Smooth muscle cell (in vitro differentiated cells): ENCODE results near the gene TTLL10. TPM values are rescaled to one million over a fixed set of nuclear protein-coding genes. Genes with fewer than 3 reads are reported as not detected.

Experiments used
- DNase-seq: peaks from one replicate; lab custom pipeline; 2025; ENCODE audit not compliant: unreplicated experiment; lab: John Stamatoyannopoulos, UW
- H2AFZ ChIP-seq: fragments of 200-600 bp; sonication (generic); 2 replicates; pipeline ENCODE4 v1.6.0; 2016; ENCODE audit warnings: antibody characterized with exemption, low read depth, mild to moderate bottlenecking
- H3F3A ChIP-seq: fragments of 200-600 bp; sonication (generic); 2 replicates; pipeline ENCODE4 v1.6.0; 2017; ENCODE audit warnings: antibody characterized with exemption, low read depth
- H3K27ac ChIP-seq: fragments of 200-600 bp; sonication (generic); 2 replicates; pipeline ENCODE4 v1.5.1; 2016; ENCODE audit warnings: low read depth, mild to moderate bottlenecking
- H3K27me3 ChIP-seq: fragments of 200-600 bp; sonication (generic); 2 replicates; pipeline ENCODE4 v1.6.1; 2016; ENCODE audit warnings: low read depth, mild to moderate bottlenecking
- H3K36me3 ChIP-seq: fragments of 200-600 bp; sonication (generic); 2 replicates; pipeline ENCODE4 v1.5.1; 2016; ENCODE audit warnings: low read depth
- H3K4me1 ChIP-seq: fragments of 200-600 bp; sonication (generic); 2 replicates; pipeline ENCODE4 v1.5.1; 2016; ENCODE audit warnings: low read depth
- H3K4me2 ChIP-seq: fragments of 200-600 bp; sonication (generic); 2 replicates; pipeline ENCODE4 v1.6.0; 2016; ENCODE audit warnings: mild to moderate bottlenecking
- H3K4me3 ChIP-seq: fragments of 200-600 bp; sonication (generic); 2 replicates; pipeline ENCODE4 v1.5.1; 2016; ENCODE audit warnings: mild to moderate bottlenecking
- H3K79me2 ChIP-seq: fragments of 200-600 bp; sonication (generic); 2 replicates; pipeline ENCODE4 v1.6.0; 2016; ENCODE audit warnings: low read depth, mild to moderate bottlenecking
- H3K9ac ChIP-seq: fragments of 200-600 bp; sonication (generic); 2 replicates; pipeline ENCODE4 v1.6.0; 2016; ENCODE audit warnings: low read depth
- H3K9me3 ChIP-seq: fragments of 200-600 bp; sonication (generic); replicated peaks from 2 replicates; pipeline ENCODE4 v1.5.1; 2016; ENCODE audit warnings: low read depth
- H4K20me1 ChIP-seq: fragments of 200-600 bp; sonication (generic); 2 replicates; pipeline ENCODE4 v1.6.0; 2016; ENCODE audit warnings: low read depth
- CTCF ChIP-seq: fragments of 200-600 bp; sonication (generic); IDR thresholded peaks from 2 replicates; pipeline ENCODE4 v1.5.1; 2017; ENCODE audit warnings: borderline replicate concordance, mild to moderate bottlenecking, antibody characterized with exemption; ENCODE audit not compliant: insufficient read depth, poor library complexity, severe bottlenecking
- WGBS: methylation state at CpG from one replicate; pipeline ENCODE4 v1.1.7; 2016; ENCODE audit warnings: low lambda C conversion rate; 5-methylcytosine and 5-hydroxymethylcytosine counted together
- polyA plus RNA-seq: library from polyadenylated mRNA; unstranded; fragments of >200 nt; fragmentation: Nextera tagmentation; extraction: Ambion mirVana; gene quantifications from 2 replicates; pipeline ENCODE4 v1.2.1, GENCODE V29; 2016
- total RNA-seq: library from RNA; depleted of rRNA; stranded (reverse); fragments of >200 nt; gene quantifications from 2 replicates; pipeline ENCODE4 v1.2.3, GENCODE V29; 2014

Gene TTLL10
- total and polyA plus RNA-seq, 2 experiments from 2014 or later: not detected

GRCh38 chr1:1217621-1218523 is 44.2 kb downstream of the TTLL10 start:
- H3K4me3 ChIP-seq: no peak overlapping the region
- H4K20me1 ChIP-seq: peaks cover 22% of the 10 kb centered on the region
- no peak for DNase-seq
- no peaks in the 10 kb centered on the region for H3F3A ChIP-seq
- WGBS: 92% methylated on average over 49 of the region's 52 CpGs
- no peaks in the 10 kb centered on the region for H3K9me3 ChIP-seq
- no peak overlapping the region for H2AFZ ChIP-seq
- no peaks in the 10 kb centered on the region for H3K79me2 ChIP-seq
- H3K4me1 ChIP-seq: no peaks in the 10 kb centered on the region
- no peak overlapping the region for H3K9ac ChIP-seq
- H3K4me2 ChIP-seq: no peak overlapping the region
- H3K36me3 ChIP-seq: no peaks in the 10 kb centered on the region
- no peak overlapping the region for H3K27ac ChIP-seq
- TF ChIP-seq CTCF: no peak
- no peaks in the 10 kb centered on the region for H3K27me3 ChIP-seq

GRCh38 chr1:1218524-1219200 is 45.0 kb downstream of the TTLL10 start:
- H2AFZ ChIP-seq: no peak overlapping the region
- no peak for DNase-seq
- no peak overlapping the region for H3K27ac ChIP-seq
- H3F3A ChIP-seq: no peaks in the 10 kb centered on the region
- TF ChIP-seq CTCF: no peak
- 97% methylated on average over 29 of the region's 36 CpGs for WGBS
- no peak overlapping the region for H3K4me2 ChIP-seq
- H3K36me3 ChIP-seq: no peaks in the 10 kb centered on the region
- no peaks in the 10 kb centered on the region for H3K4me1 ChIP-seq
- no peak overlapping the region for H3K9ac ChIP-seq
- no peaks in the 10 kb centered on the region for H3K9me3 ChIP-seq
- H3K4me3 ChIP-seq: no peak overlapping the region
- peaks cover 22% of the 10 kb centered on the region for H4K20me1 ChIP-seq
- H3K79me2 ChIP-seq: no peaks in the 10 kb centered on the region
- no peaks in the 10 kb centered on the region for H3K27me3 ChIP-seq

GRCh38 chr1:1219341-1219740 is 45.7 kb downstream of the TTLL10 start:
- WGBS: 99% methylated on average over 14 of the region's 20 CpGs
- Histone ChIP-seq H4K20me1 (peaks cover 27% of the 10 kb centered on the region), H3K36me3 (no peaks in the 10 kb centered on the region), H3K27me3 (no peaks in the 10 kb centered on the region), H3K9me3 (no peaks in the 10 kb centered on the region), H2AFZ (no peak overlapping the region), H3F3A (no peaks in the 10 kb centered on the region), H3K27ac (no peak overlapping the region), H3K4me2 (no peak overlapping the region), H3K4me1 (no peaks in the 10 kb centered on the region), H3K4me3 (no peak overlapping the region), H3K79me2 (peaks cover 4% of the 10 kb centered on the region), H3K9ac (no peak overlapping the region)
- TF ChIP-seq CTCF: no peak
- no peak for DNase-seq
